DOHH2 (cell line): Measurements from ENCODE around the gene SEC16A.

Experiments
- EZH2phosphoT487 ChIP-seq: fragments of 200-600 bp; sonication (generic); IDR thresholded peaks from 2 replicates; pipeline ENCODE4 v1.6.1; 2017; ENCODE audit warnings: borderline replicate concordance, mild to moderate bottlenecking, antibody characterized with exemption, low read length, moderate library complexity, mixed read lengths
- TF ChIP-seq, protein P1 (sequence below): fragments of 200-600 bp; sonication (generic); IDR thresholded peaks from one replicate; pipeline ENCODE4 v1.5.1; 2014; ENCODE audit warnings: antibody characterized with exemption, mild to moderate bottlenecking, low read depth, low read length; ENCODE audit not compliant: poor library complexity, severe bottlenecking

- TF ChIP-seq, protein P1, sequence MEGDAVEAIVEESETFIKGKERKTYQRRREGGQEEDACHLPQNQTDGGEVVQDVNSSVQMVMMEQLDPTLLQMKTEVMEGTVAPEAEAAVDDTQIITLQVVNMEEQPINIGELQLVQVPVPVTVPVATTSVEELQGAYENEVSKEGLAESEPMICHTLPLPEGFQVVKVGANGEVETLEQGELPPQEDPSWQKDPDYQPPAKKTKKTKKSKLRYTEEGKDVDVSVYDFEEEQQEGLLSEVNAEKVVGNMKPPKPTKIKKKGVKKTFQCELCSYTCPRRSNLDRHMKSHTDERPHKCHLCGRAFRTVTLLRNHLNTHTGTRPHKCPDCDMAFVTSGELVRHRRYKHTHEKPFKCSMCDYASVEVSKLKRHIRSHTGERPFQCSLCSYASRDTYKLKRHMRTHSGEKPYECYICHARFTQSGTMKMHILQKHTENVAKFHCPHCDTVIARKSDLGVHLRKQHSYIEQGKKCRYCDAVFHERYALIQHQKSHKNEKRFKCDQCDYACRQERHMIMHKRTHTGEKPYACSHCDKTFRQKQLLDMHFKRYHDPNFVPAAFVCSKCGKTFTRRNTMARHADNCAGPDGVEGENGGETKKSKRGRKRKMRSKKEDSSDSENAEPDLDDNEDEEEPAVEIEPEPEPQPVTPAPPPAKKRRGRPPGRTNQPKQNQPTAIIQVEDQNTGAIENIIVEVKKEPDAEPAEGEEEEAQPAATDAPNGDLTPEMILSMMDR = no peak
- no peak for TF ChIP-seq EZH2phosphoT487
Observed at GRCh38 chr9:136398286-136398685, 84.6 kb downstream of the SEC16A start.
